IMR-90 (cell line): Measurements from ENCODE around the gene SLC35F6. TPM values are rescaled to one million over a fixed set of nuclear protein-coding genes. Genes with fewer than 3 reads are reported as not detected.

Experiments used
- ATAC-seq: fragments of 200-7000 bp; cut with Tn5 transposase; 2 replicates; pipeline ENCODE4 v1.9.1; 2020; ENCODE audit warnings: low read depth, mild to moderate bottlenecking, moderate library complexity
- BruUV-seq: library from RNA; stranded (reverse); fragments of 400-500 nt; replicated peaks from 2 replicates; lab custom pipeline; 2021; lab: Mats Ljungman, UMichigan
- CTCF ChIA-PET: fragments of 300-600 bp; formaldehyde crosslinking; extraction: SDS; loops from one replicate; lab custom pipeline; 2021; ENCODE audit warnings: antibody characterized with exemption; lab: Yijun Ruan, JAX
- POLR2A ChIA-PET: fragments of 300-600 bp; sonication (Branson Sonifier 250); formaldehyde crosslinking; loops from one replicate; lab custom pipeline; 2022; ENCODE audit warnings: antibody characterized with exemption; ENCODE audit not compliant: unreplicated experiment; lab: Charles Lee
- DNase-seq: peaks from one replicate; pipeline ENCODE4 v3.0.0; 2013
- H2AFZ ChIP-seq: replicated peaks from 2 replicates; pipeline ENCODE3; 2013; ENCODE audit warnings: low read length, mild to moderate bottlenecking; ENCODE audit not compliant: poor library complexity
- H2AK5ac ChIP-seq: 2 replicates; pipeline ENCODE4 v1.6.1; 2013; ENCODE audit warnings: low read depth, low read length, inconsistent platforms
- H2AK9ac ChIP-seq: replicated peaks from 2 replicates; pipeline ENCODE3; 2013; ENCODE audit warnings: mild to moderate bottlenecking, low read depth, low read length, moderate library complexity; ENCODE audit not compliant: poor library complexity
- H2BK120ac ChIP-seq: 2 replicates; pipeline ENCODE4 v1.6.1; 2013; ENCODE audit warnings: low read depth, low read length, inconsistent platforms
- H2BK15ac ChIP-seq: 3 replicates; pipeline ENCODE4 v1.6.1; 2013; ENCODE audit warnings: low read depth, low read length, inconsistent platforms
- H2BK20ac ChIP-seq: 2 replicates; pipeline ENCODE4 v1.6.1; 2013; ENCODE audit warnings: low read depth, mild to moderate bottlenecking, inconsistent platforms, low read length, moderate library complexity
- H2BK5ac ChIP-seq: 2 replicates; pipeline ENCODE4 v1.6.1; 2013; ENCODE audit warnings: mild to moderate bottlenecking, low read depth, low read length, inconsistent platforms; ENCODE audit not compliant: poor library complexity, severe bottlenecking
- H3K14ac ChIP-seq: replicated peaks from 2 replicates; pipeline ENCODE4 v1.6.1; 2013; ENCODE audit warnings: low read depth, low read length, inconsistent platforms
- H3K18ac ChIP-seq: 2 replicates; pipeline ENCODE4 v1.6.1; 2013; ENCODE audit warnings: low read depth, low read length, control low read depth
- H3K23ac ChIP-seq: 2 replicates; pipeline ENCODE4 v1.6.1; 2013; ENCODE audit warnings: low read depth, low read length, inconsistent platforms
- H3K27ac ChIP-seq: 2 replicates; pipeline ENCODE4 v1.5.1; 2013; ENCODE audit warnings: mild to moderate bottlenecking, control low read depth, low read length; ENCODE audit not compliant: insufficient read depth
- H3K27me3 ChIP-seq: 2 replicates; pipeline ENCODE4 v1.6.1; 2013; ENCODE audit warnings: low read length; ENCODE audit not compliant: control insufficient read depth, insufficient read depth
- H3K36me3 ChIP-seq: 2 replicates; pipeline ENCODE4 v1.6.1; 2013; ENCODE audit warnings: low read length, mixed read lengths; ENCODE audit not compliant: control insufficient read depth, insufficient read depth
- H3K4ac ChIP-seq: 2 replicates; pipeline ENCODE4 v1.6.1; 2013; ENCODE audit warnings: low read depth, low read length, inconsistent platforms
- H3K4me1 ChIP-seq: 2 replicates; pipeline ENCODE4 v1.6.1; 2013; ENCODE audit warnings: low read length, mixed read lengths; ENCODE audit not compliant: control insufficient read depth, insufficient read depth
- H3K4me2 ChIP-seq: 2 replicates; pipeline ENCODE4 v1.6.1; 2013; ENCODE audit warnings: low read depth, mild to moderate bottlenecking, control low read depth, low read length, moderate library complexity
- H3K4me3 ChIP-seq: 2 replicates; pipeline ENCODE4 v1.5.1; 2013; ENCODE audit warnings: low read depth, mild to moderate bottlenecking, control low read depth, low read length, moderate library complexity; ENCODE audit not compliant: insufficient read depth
- H3K56ac ChIP-seq: 2 replicates; pipeline ENCODE4 v1.6.1; 2013; ENCODE audit warnings: low read length, inconsistent platforms; ENCODE audit not compliant: insufficient read depth; ENCODE audit errors: extremely low read depth
- H3K79me1 ChIP-seq, 2 experiments: 2 replicates each; pipeline ENCODE4 v1.6.1; 2013; ENCODE audit warnings: low read length in 2 of 2, inconsistent platforms in 1 of 2, low read depth in 1 of 2
- H3K9ac ChIP-seq: 2 replicates; pipeline ENCODE4 v1.6.1; 2013; ENCODE audit warnings: low read depth, low read length, control low read depth
- H3K9me1 ChIP-seq: 2 replicates; pipeline ENCODE4 v1.6.1; 2013; ENCODE audit warnings: low read length, inconsistent platforms; ENCODE audit not compliant: insufficient read depth
- H3K9me3 ChIP-seq: 2 replicates; pipeline ENCODE4 v1.6.1; 2013; ENCODE audit warnings: low read length; ENCODE audit not compliant: control insufficient read depth, insufficient read depth
- H4K20me1 ChIP-seq: 2 replicates; pipeline ENCODE4 v1.6.1; 2013; ENCODE audit warnings: low read length, inconsistent platforms; ENCODE audit not compliant: insufficient read depth
- H4K5ac ChIP-seq: 2 replicates; pipeline ENCODE4 v1.6.1; 2013; ENCODE audit warnings: mild to moderate bottlenecking, low read depth, low read length, control low read depth
- H4K8ac ChIP-seq, 2 experiments: 2 replicates each; pipeline ENCODE4 v1.6.1; 2013; ENCODE audit warnings: low read depth in 2 of 2, low read length in 2 of 2, control low read depth in 1 of 2, inconsistent platforms in 1 of 2
- H4K91ac ChIP-seq: 2 replicates; pipeline ENCODE4 v1.6.1; 2013; ENCODE audit warnings: low read depth, low read length, inconsistent platforms; ENCODE audit not compliant: insufficient read depth
- BHLHE40 ChIP-seq: fragments of 150-350 bp; IDR thresholded peaks from 2 replicates; pipeline ENCODE4 v1.6.1; 2016; ENCODE audit warnings: mild to moderate bottlenecking, low read depth, low read length
- CEBPB ChIP-seq: IDR thresholded peaks from 2 replicates; pipeline ENCODE4 v1.6.1; 2012; ENCODE audit warnings: low read depth, low read length, improper control_type of control experiment
- CHD1 ChIP-seq: IDR thresholded peaks from 2 replicates; pipeline ENCODE4 v1.6.1; 2012; ENCODE audit warnings: low read depth, low read length, improper control_type of control experiment
- FOS ChIP-seq: fragments of 150-350 bp; IDR thresholded peaks from 2 replicates; pipeline ENCODE4 v1.6.1; 2016; ENCODE audit warnings: low read depth, low read length
- MAFK ChIP-seq: IDR thresholded peaks from 2 replicates; pipeline ENCODE4 v1.6.1; 2012; ENCODE audit warnings: low read depth, low read length, improper control_type of control experiment
- MAZ ChIP-seq: IDR thresholded peaks from 2 replicates; pipeline ENCODE4 v1.6.1; 2012; ENCODE audit warnings: low read depth, mild to moderate bottlenecking, low read length, improper control_type of control experiment, moderate library complexity, borderline replicate concordance
- MXI1 ChIP-seq: IDR thresholded peaks from 2 replicates; pipeline ENCODE4 v1.6.1; 2012; ENCODE audit warnings: low read depth, mild to moderate bottlenecking, low read length, moderate library complexity, borderline replicate concordance
- NFE2L2 ChIP-seq: fragments of 150-350 bp; IDR thresholded peaks from 2 replicates; pipeline ENCODE4 v1.6.1; 2016; ENCODE audit warnings: low read depth, mild to moderate bottlenecking, low read length
- RAD21 ChIP-seq: IDR thresholded peaks from 2 replicates; pipeline ENCODE4 v1.6.1; 2012; ENCODE audit warnings: low read length, improper control_type of control experiment
- RFX5 ChIP-seq: IDR thresholded peaks from 2 replicates; pipeline ENCODE4 v1.8.0; 2012; ENCODE audit warnings: low read depth, mild to moderate bottlenecking, low read length, moderate library complexity
- WGBS, 2 experiments: methylation state at CpG; one replicate each; pipeline versions ENCODE4 v1.1.5 to v1.1.7; 2013; ENCODE audit warnings: missing lambda C conversion rate in 2 of 2; ENCODE audit not compliant: insufficient read length in 1 of 2; ENCODE audit errors: extremely low coverage in 2 of 2; 5-methylcytosine and 5-hydroxymethylcytosine counted together
- dilution Hi-C: fragments of 300-500 bp; cut with HindIII; formaldehyde crosslinking; loops from one replicate; pipeline ENCODE4 v1.14.3; 2018; ENCODE audit warnings: low sequenced_read_pairs; ENCODE audit not compliant: unreplicated experiment
- in situ Hi-C: fragments of 300-500 bp; cut with MboI; formaldehyde crosslinking; loops from 3 replicates; pipeline ENCODE4 v1.14.3; 2019; ENCODE audit warnings: low sequenced_read_pairs, inconsistent platforms, mixed read lengths
- intact Hi-C: fragments of 100-400 bp; cut with micrococcal nuclease; formaldehyde crosslinking; loops from 2 replicates; pipeline ENCODE4 v1.10.0; 2022
- polyA plus RNA-seq, 3 experiments: library from polyadenylated mRNA; depleted of rRNA; stranded (reverse); fragments of >200 nt; gene quantifications; 2 replicates each; pipeline ENCODE4 v1.2.3, GENCODE V29; 2012; ENCODE audit warnings: low replicate concordance in 1 of 3
- total RNA-seq: library from RNA; depleted of rRNA; stranded (reverse); fragments of >200 nt; gene quantifications from 2 replicates; pipeline ENCODE4 v1.2.3, GENCODE V29; 2012
- TF ChIP-seq, protein P1 (sequence below): fragments of 150-350 bp; IDR thresholded peaks from 2 replicates; pipeline ENCODE4 v1.6.1; 2016; ENCODE audit warnings: low read depth, mild to moderate bottlenecking, low read length, moderate library complexity, borderline replicate concordance
- TF ChIP-seq, protein P2 (sequence below): conservative IDR thresholded peaks from 2 replicates; pipeline ENCODE4 v1.5.1; 2012; ENCODE audit warnings: mild to moderate bottlenecking, low read depth, low read length, improper control_type of control experiment
- TF ChIP-seq, protein P3 (sequence below): fragments of 150-350 bp; IDR thresholded peaks from 2 replicates; pipeline ENCODE4 v1.6.1; 2017; ENCODE audit warnings: mild to moderate bottlenecking, antibody characterized with exemption, low read length, low read depth

Gene SLC35F6
- total and polyA plus RNA-seq, 2 of the 4 experiments (the other 2 are of a cell fraction), result 19.1 to 30.6 TPM

DNA sequence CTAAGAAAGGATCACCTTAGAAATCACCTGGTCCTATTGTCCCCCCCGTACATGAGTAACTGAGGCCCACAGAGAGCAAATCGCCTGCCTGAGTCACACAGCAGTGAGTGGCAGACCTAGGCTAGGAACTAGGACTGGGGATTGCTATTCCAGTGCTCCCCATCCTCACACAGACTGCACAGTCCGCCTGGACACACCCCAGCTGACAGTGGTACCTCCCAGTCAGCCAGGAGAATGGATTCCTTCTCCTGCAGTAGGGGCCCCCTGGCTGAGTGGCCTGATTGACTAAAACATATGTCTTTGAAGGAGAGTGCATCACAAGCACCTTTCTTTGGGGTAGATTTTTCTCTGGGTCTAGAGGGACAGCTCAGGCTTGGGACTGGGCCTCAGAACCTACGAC is 32.4 kb upstream of the SLC35F6 start:
- no TSS peak for BruUV-seq
- Histone ChIP-seq H2BK15ac (no peak overlapping the region), H4K8ac (no peak overlapping the region), H2AK9ac (no peak overlapping the region), H4K91ac (no peak overlapping the region), H3K18ac (no peak overlapping the region), H3K9ac (no peak overlapping the region), H2AFZ (no peak overlapping the region), H3K9me3 (no peaks in the 10 kb centered on the region), H2BK5ac (no peak overlapping the region), H3K4me3 (no peak overlapping the region), H3K4ac (no peak overlapping the region), H2AK5ac (no peak overlapping the region), H3K56ac (no peak overlapping the region), H2BK20ac (no peak overlapping the region), H2BK120ac (no peak overlapping the region), H3K27me3 (peaks cover 27% of the 10 kb centered on the region; the same call in 1 of the 2 replicates), H3K27ac (no peak overlapping the region), H4K5ac (no peak overlapping the region), H3K36me3 (no peaks in the 10 kb centered on the region), H3K9me1 (no peaks in the 10 kb centered on the region), H3K4me2 (no peak overlapping the region), H3K23ac (no peak overlapping the region), H4K20me1 (no peaks in the 10 kb centered on the region), H3K4me1 (no peaks in the 10 kb centered on the region), H3K14ac (no peak overlapping the region), H3K79me1 (no peaks in the 10 kb centered on the region)
- in situ Hi-C loops (no loop called here), dilution Hi-C loops (no loop called here), intact Hi-C loops (no loop called here)
- no peak for ATAC-seq
- WGBS, 2 experiments, result 70% methylated on average over 2 of the region's 4 CpGs; no CpG with 5 or more reads in 1 of the 2 experiments
- CTCF ChIA-PET, result no interaction called here
- TF ChIP-seq CEBPB (no peak), NFE2L2 (no peak), FOS (no peak), BHLHE40 (no peak), MXI1 (no peak), RFX5 (no peak), MAZ (no peak), MAFK (no peak), RAD21 (no peak), CHD1 (no peak)
- TF ChIP-seq, protein P1, sequence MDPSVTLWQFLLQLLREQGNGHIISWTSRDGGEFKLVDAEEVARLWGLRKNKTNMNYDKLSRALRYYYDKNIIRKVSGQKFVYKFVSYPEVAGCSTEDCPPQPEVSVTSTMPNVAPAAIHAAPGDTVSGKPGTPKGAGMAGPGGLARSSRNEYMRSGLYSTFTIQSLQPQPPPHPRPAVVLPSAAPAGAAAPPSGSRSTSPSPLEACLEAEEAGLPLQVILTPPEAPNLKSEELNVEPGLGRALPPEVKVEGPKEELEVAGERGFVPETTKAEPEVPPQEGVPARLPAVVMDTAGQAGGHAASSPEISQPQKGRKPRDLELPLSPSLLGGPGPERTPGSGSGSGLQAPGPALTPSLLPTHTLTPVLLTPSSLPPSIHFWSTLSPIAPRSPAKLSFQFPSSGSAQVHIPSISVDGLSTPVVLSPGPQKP, result no peak
- TF ChIP-seq, protein P2, sequence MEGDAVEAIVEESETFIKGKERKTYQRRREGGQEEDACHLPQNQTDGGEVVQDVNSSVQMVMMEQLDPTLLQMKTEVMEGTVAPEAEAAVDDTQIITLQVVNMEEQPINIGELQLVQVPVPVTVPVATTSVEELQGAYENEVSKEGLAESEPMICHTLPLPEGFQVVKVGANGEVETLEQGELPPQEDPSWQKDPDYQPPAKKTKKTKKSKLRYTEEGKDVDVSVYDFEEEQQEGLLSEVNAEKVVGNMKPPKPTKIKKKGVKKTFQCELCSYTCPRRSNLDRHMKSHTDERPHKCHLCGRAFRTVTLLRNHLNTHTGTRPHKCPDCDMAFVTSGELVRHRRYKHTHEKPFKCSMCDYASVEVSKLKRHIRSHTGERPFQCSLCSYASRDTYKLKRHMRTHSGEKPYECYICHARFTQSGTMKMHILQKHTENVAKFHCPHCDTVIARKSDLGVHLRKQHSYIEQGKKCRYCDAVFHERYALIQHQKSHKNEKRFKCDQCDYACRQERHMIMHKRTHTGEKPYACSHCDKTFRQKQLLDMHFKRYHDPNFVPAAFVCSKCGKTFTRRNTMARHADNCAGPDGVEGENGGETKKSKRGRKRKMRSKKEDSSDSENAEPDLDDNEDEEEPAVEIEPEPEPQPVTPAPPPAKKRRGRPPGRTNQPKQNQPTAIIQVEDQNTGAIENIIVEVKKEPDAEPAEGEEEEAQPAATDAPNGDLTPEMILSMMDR, result no peak
- TF ChIP-seq, protein P3, sequence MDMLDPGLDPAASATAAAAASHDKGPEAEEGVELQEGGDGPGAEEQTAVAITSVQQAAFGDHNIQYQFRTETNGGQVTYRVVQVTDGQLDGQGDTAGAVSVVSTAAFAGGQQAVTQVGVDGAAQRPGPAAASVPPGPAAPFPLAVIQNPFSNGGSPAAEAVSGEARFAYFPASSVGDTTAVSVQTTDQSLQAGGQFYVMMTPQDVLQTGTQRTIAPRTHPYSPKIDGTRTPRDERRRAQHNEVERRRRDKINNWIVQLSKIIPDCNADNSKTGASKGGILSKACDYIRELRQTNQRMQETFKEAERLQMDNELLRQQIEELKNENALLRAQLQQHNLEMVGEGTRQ, result no peak
- POLR2A ChIA-PET, result no interaction called here
- DNase-seq, result no peak
